GM12892 (cell line): ENCODE data around the gene CLPTM1. TPM values are rescaled to one million over a fixed set of nuclear protein-coding genes. Genes with fewer than 3 reads are reported as not detected.
"Not testable (repeated sequence)": the region's sequence is repeated elsewhere in the genome, so short reads cannot be mapped to it uniquely, and the experiment has no call there.

Experiments
- DNase-seq: peaks from one replicate; pipeline ENCODE4 v3.0.0; 2011; ENCODE audit not compliant: insufficient read length
- FAIRE-seq: peaks from 2 replicates; lab custom pipeline; 2011; peaks lifted over from hg19 to GRCh38; lab: Jason Lieb, UNC
- POLR2A ChIP-seq: IDR thresholded peaks from 2 replicates; pipeline ENCODE4 v1.6.1; 2011; ENCODE audit warnings: low read depth, low read length, control low read depth
- POLR2AphosphoS5 ChIP-seq: IDR thresholded peaks from 2 replicates; pipeline ENCODE4 v1.6.1; 2011; ENCODE audit warnings: low read depth, low read length, control low read depth
- TAF1 ChIP-seq: IDR thresholded peaks from 2 replicates; pipeline ENCODE4 v1.6.1; 2011; ENCODE audit warnings: low read depth, mild to moderate bottlenecking, control low read depth, low read length, borderline replicate concordance
- polyA plus RNA-seq: library from polyadenylated mRNA; unstranded; fragments of >200 nt; gene quantifications from one replicate; pipeline ENCODE4 v1.2.1, GENCODE V29; 2012; ENCODE audit warnings: missing spikeins, inconsistent platforms; ENCODE audit not compliant: missing spikeins

The CLPTM1 gene, protein sequence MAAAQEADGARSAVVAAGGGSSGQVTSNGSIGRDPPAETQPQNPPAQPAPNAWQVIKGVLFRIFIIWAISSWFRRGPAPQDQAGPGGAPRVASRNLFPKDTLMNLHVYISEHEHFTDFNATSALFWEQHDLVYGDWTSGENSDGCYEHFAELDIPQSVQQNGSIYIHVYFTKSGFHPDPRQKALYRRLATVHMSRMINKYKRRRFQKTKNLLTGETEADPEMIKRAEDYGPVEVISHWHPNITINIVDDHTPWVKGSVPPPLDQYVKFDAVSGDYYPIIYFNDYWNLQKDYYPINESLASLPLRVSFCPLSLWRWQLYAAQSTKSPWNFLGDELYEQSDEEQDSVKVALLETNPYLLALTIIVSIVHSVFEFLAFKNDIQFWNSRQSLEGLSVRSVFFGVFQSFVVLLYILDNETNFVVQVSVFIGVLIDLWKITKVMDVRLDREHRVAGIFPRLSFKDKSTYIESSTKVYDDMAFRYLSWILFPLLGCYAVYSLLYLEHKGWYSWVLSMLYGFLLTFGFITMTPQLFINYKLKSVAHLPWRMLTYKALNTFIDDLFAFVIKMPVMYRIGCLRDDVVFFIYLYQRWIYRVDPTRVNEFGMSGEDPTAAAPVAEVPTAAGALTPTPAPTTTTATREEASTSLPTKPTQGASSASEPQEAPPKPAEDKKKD
- polyA plus RNA-seq, result 22.1 TPM

DNA sequence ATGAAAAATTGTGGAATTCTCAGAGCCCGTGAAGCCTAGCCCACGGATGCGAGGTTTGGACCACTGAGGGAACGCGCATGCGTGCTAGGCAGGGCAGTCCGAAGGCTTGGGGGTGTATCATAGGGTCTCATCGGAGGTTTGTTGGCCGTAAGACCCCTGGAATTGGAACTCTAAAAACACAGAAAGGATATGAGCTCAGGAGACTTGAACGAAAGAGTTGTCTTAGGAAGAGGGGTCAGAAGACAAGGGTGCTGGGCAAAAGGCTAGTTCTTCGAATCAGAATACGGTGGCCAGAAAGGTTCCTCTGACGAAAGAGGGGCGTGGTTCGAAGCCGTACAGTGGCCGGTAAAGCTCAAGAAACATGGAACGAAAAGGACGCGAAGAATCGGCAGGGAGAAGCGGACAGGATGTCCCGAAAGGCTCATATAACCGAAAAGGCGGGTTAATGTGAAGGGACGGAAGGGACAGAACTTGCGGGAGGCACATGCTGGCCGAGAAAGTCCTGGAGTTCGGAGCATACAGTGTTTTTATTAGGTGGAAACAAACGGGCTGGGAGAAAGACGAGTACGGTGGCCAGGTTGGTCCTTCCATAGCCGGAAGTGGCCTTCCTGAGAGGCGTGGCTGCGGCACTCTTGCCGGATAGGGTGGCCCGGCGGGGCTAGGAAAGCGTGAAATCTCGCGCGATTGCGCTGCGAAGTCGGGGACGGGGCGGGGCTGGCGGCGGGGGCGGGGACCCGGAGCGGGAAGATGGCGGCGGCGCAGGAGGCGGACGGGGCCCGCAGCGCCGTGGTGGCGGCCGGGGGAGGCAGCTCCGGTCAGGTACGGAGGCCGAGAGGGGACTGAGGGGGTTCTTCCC, at the start of gene CLPTM1:
Gene CLPTM1 (plus strand): TSS at position 732 of the 856 bp plus-strand sequence. CDS start 16 bp downstream, at position 748.
- TF ChIP-seq POLR2A (peak; percentile 84), POLR2AphosphoS5 (peak; percentile 74; the same call in 1 of the 2 replicates), TAF1 (peak; percentile 73)
- DNase-seq (peak; percentile 93), FAIRE-seq (peak; percentile 95)

DNA sequence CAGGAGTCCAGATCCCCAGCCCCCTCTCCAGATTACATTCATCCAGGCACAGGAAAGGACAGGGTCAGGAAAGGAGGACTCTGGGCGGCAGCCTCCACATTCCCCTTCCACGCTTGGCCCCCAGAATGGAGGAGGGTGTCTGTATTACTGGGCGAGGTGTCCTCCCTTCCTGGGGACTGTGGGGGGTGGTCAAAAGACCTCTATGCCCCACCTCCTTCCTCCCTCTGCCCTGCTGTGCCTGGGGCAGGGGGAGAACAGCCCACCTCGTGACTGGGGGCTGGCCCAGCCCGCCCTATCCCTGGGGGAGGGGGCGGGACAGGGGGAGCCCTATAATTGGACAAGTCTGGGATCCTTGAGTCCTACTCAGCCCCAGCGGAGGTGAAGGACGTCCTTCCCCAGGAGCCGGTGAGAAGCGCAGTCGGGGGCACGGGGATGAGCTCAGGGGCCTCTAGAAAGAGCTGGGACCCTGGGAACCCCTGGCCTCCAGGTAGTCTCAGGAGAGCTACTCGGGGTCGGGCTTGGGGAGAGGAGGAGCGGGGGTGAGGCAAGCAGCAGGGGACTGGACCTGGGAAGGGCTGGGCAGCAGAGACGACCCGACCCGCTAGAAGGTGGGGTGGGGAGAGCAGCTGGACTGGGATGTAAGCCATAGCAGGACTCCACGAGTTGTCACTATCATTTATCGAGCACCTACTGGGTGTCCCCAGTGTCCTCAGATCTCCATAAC, 49.6 kb upstream of the CLPTM1 start, which contains the start of gene APOE:
Gene APOE (plus strand): TSS at position 360 of the 724 bp plus-strand sequence. CDS start 829 bp downstream, outside the sequence.
- DNase-seq, result no peak
- TF ChIP-seq TAF1 (no peak), POLR2AphosphoS5 (no peak), POLR2A (no peak)
- FAIRE-seq, result no peak

DNA sequence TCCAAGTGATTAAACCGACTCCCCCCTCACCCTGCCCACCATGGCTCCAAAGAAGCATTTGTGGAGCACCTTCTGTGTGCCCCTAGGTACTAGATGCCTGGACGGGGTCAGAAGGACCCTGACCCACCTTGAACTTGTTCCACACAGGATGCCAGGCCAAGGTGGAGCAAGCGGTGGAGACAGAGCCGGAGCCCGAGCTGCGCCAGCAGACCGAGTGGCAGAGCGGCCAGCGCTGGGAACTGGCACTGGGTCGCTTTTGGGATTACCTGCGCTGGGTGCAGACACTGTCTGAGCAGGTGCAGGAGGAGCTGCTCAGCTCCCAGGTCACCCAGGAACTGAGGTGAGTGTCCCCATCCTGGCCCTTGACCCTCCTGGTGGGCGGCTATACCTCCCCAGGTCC, 47.6 kb upstream of the CLPTM1 start:
- no peak for FAIRE-seq

DNA sequence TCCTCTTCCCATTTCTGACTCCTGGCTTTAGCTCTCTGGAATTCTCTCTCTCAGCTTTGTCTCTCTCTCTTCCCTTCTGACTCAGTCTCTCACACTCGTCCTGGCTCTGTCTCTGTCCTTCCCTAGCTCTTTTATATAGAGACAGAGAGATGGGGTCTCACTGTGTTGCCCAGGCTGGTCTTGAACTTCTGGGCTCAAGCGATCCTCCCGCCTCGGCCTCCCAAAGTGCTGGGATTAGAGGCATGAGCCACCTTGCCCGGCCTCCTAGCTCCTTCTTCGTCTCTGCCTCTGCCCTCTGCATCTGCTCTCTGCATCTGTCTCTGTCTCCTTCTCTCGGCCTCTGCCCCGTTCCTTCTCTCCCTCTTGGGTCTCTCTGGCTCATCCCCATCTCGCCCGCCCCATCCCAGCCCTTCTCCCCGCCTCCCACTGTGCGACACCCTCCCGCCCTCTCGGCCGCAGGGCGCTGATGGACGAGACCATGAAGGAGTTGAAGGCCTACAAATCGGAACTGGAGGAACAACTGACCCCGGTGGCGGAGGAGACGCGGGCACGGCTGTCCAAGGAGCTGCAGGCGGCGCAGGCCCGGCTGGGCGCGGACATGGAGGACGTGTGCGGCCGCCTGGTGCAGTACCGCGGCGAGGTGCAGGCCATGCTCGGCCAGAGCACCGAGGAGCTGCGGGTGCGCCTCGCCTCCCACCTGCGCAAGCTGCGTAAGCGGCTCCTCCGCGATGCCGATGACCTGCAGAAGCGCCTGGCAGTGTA, 46.9 kb upstream of the CLPTM1 start:
- FAIRE-seq (no peak), DNase-seq (no peak)
- TF ChIP-seq POLR2AphosphoS5 (no peak), TAF1 (no peak), POLR2A (no peak)

More for the DNA sequence above, 47.6 kb upstream of the CLPTM1 start:
- DNase-seq, result no peak
- TF ChIP-seq TAF1 (no peak), POLR2A (no peak), POLR2AphosphoS5 (no peak)

DNA sequence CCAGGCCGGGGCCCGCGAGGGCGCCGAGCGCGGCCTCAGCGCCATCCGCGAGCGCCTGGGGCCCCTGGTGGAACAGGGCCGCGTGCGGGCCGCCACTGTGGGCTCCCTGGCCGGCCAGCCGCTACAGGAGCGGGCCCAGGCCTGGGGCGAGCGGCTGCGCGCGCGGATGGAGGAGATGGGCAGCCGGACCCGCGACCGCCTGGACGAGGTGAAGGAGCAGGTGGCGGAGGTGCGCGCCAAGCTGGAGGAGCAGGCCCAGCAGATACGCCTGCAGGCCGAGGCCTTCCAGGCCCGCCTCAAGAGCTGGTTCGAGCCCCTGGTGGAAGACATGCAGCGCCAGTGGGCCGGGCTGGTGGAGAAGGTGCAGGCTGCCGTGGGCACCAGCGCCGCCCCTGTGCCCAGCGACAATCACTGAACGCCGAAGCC, 46.3 kb upstream of the CLPTM1 start:
- no peak for FAIRE-seq
- TF ChIP-seq POLR2A, result no peak
- DNase-seq, result no peak

DNA sequence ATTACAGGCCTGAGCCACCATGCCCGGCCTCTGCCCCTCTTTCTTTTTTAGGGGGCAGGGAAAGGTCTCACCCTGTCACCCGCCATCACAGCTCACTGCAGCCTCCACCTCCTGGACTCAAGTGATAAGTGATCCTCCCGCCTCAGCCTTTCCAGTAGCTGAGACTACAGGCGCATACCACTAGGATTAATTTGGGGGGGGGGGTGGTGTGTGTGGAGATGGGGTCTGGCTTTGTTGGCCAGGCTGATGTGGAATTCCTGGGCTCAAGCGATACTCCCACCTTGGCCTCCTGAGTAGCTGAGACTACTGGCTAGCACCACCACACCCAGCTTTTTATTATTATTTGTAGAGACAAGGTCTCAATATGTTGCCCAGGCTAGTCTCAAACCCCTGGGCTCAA, 45.4 kb upstream of the CLPTM1 start:
- TF ChIP-seq POLR2A, result no peak
- DNase-seq (no peak), FAIRE-seq (no peak)

DNA sequence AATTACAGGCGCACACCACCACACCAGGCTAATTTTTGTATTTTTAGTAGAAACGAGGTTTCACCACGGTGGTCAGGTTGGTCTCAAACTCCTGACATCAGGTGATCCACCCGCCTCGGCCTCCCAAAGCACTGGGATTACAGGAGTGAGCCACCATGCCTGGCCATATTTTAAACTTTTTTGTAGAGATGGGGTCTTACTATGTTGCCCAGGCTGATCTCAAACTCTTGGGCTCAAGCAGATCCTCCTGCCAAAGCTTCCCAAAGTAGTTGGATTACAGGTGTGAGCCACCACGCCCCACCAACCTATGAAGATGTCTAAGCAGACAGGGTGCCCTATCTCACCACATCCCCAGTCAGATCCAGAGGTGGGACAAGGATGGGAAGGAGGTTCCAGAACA, 43.3 kb upstream of the CLPTM1 start:
- DNase-seq, FAIRE-seq: not testable (repeated sequence)

DNA sequence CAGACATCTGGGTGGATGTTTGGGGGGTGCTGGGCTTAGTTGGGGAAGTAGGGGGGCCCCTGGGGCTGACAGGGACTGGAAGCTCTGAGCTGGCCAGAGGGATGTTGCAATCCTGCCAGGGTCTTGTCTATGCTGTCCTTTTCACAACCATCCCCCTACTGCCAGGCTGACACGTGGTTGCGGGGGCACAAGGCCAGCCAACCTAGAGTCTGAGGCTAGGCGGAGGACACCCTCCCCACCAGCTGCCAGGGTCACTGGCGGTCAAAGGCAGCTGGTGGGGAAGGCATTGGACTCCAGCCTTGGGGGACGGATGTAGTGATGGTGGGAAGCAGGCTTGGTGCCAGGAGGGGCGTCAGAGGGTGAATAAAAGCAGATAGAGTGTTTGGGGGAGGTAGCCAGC, 42.3 kb upstream of the CLPTM1 start:
- FAIRE-seq (no peak), DNase-seq (no peak)
- TF ChIP-seq TAF1 (no peak), POLR2A (no peak), POLR2AphosphoS5 (no peak)

DNA sequence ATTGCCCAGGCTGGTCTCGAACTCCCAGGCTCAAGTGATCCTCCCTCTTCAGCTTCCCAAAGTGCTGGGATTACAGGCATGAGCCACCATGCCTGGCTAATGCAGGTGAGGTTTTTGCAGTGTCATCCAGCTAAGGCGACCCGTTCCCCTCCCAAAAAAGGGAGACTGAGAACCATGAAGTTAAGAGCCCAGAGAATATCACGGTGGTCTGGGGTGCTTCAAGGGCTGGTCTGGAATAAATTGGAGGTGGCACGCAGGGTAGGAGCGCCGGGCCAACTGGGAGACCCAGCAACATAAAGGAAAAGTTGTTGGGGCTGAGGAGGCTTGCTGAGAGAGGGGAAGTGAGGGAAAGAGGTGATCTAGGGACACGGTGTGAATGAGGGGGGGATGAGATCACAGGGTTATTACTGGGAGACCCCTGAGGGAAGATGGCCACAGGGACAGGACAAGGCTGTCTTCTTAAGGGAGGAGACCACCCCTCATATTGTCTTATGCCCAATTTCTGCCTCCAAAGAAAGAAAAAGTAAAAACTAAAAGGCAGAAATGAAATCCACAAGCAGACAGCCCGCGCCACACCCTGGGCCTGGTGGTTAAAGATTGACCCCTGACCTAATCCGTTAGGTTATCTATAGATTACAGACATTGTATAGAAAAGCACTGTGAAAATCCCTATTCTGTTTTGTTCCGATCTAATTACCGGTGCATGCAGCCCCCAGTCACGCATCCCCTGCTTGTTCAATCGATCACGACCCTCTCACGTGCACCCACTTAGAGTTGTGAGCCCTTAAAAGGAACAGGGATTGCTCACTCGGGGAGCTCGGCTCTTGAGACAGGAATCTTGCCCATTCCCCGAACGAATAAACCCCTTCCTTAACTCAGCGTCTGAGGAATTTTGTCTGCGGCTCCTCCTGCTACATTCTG, 41.4 kb upstream of the CLPTM1 start:
- not testable (repeated sequence) for FAIRE-seq, DNase-seq

DNA sequence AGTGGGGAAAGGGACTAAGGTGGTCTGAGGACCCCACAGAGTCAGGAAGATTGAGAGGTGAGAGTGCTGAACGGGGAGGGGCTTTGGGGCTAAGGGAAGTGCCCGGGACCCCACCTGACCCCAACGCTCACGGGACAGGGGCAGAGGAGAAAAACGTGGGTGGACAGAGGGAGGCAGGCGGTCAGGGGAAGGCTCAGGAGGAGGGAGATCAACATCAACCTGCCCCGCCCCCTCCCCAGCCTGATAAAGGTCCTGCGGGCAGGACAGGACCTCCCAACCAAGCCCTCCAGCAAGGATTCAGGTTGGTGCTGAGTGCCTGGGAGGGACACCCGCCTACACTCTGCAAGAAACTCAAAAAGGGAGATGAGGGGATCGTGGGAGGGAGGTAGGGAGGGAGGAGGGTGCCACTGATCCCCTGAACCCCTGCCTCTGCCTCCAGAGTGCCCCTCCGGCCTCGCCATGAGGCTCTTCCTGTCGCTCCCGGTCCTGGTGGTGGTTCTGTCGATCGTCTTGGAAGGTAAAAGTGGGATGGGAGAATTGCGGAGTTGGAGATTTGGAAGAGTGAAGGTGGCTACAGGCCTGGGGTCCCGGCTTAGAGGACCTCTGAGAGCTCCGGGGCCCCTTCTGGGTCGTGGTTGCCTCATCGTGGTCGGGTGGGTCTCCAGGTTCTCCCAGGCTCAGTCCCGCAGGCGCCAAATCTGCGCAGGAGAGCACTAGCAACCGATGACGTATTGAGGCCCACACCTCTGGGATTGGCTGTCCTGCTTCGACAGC, 40.6 kb upstream of the CLPTM1 start, which contains the start of gene APOC1:
Gene APOC1 (plus strand): TSS at position 176 of the 774 bp plus-strand sequence. CDS start 284 bp downstream, at position 460.
- FAIRE-seq (peak; percentile 91), DNase-seq (peak; percentile 95)
